ENCODE results near the gene COX8C. TPM values are rescaled to one million over a fixed set of nuclear protein-coding genes. Genes with fewer than 3 reads are reported as not detected.

COX8C gene
- total RNA-seq, 1 experiment from 2014 or later = not detected

GRCh38 chr14:93331728-93332396, 15.1 kb upstream of the COX8C start:
- Histone ChIP-seq H3F3A (ENCODE audit: low read length, unreplicated experiment) (no peaks in the 10 kb centered on the region), H3K9me2 (replicated peaks; ENCODE audit: low read length) (no peaks in the 10 kb centered on the region), H3K9ac (ENCODE audit: low read length) (peak overlapping the region; percentile 96), H2AFZ (ENCODE audit: low read length) (no peak overlapping the region), H3K4me1 (ENCODE audit: insufficient read depth, low read length) (peaks cover 34% of the 10 kb centered on the region), H3K4me2 (ENCODE audit: low read length) (peak overlapping the region; percentile 98), H3K79me2 (ENCODE audit: low read length) (peaks cover 70% of the 10 kb centered on the region), H3K27ac (ENCODE audit: low read length) (peak overlapping the region; percentile 94), H3K36me3 (ENCODE audit: low read depth, low read length) (peaks cover 9% of the 10 kb centered on the region; the same call in 1 of the 2 replicates), H3K9me3 (ENCODE audit: low read length) (no peaks in the 10 kb centered on the region), H3K27me3 (ENCODE audit: low read length) (no peaks in the 10 kb centered on the region), H3K4me3 (ENCODE audit: low read length) (peak overlapping the region; percentile 97), H4K20me1 (ENCODE audit: low read length) (peaks cover 17% of the 10 kb centered on the region; the same call in 1 of the 2 replicates)
- TF ChIP-seq CTCF (conservative IDR thresholded peaks at IDR 0.05; ENCODE audit: low read depth, low read length) (no peak), EZH2 (IDR thresholded peaks at IDR 0.05; ENCODE audit: low read length, unreplicated experiment) (no peak), EZH2phosphoT487 (IDR thresholded peaks at IDR 0.05; ENCODE audit: borderline replicate concordance, low read length) (no peak)
- no peak for DNase-seq
- ChIA-PET POLR2A (ENCODE audit: unreplicated experiment) (interaction anchor here (0.8 kb wide), 1 partner anchor 73 kb away, joined by 8 read pairs; no protein-coding TSS in a partner anchor), CTCF (interaction anchor here (0.5 kb wide), 1 partner anchor 29 kb away, joined by 3 read pairs; no protein-coding TSS in a partner anchor)
- peak; percentile 1; the same call in 1 of the 2 replicates for ATAC-seq
- BruUV-seq (replicated peaks) = no TSS peak
- intact Hi-C loops (cut with micrococcal nuclease) = loop anchor here (2.0 kb wide), 1 partner anchor 21 kb away; no protein-coding TSS in a partner anchor

- no peaks in the 10 kb centered on the region for H3F3A ChIP-seq (ENCODE audit: low read length, unreplicated experiment)
- H3K4me3 ChIP-seq (ENCODE audit: low read length) = peak overlapping the region; percentile 97
- peak overlapping the region; percentile 98 for H3K4me2 ChIP-seq (ENCODE audit: low read length)
- intact Hi-C loops (cut with micrococcal nuclease) = no loop called here
- no peaks in the 10 kb centered on the region for H3K27me3 ChIP-seq (ENCODE audit: low read length)
- peaks cover 9% of the 10 kb centered on the region; the same call in 1 of the 2 replicates for H3K36me3 ChIP-seq (ENCODE audit: low read depth, low read length)
- peak overlapping the region; percentile 94 for H3K27ac ChIP-seq (ENCODE audit: low read length)
- TF ChIP-seq EZH2 (IDR thresholded peaks at IDR 0.05; ENCODE audit: low read length, unreplicated experiment) (no peak), CTCF (conservative IDR thresholded peaks at IDR 0.05; ENCODE audit: low read depth, low read length) (no peak), EZH2phosphoT487 (IDR thresholded peaks at IDR 0.05; ENCODE audit: borderline replicate concordance, low read length) (no peak)
- H3K9me2 ChIP-seq (replicated peaks; ENCODE audit: low read length) = no peaks in the 10 kb centered on the region
- H3K4me1 ChIP-seq (ENCODE audit: insufficient read depth, low read length) = peaks cover 34% of the 10 kb centered on the region
- BruUV-seq (replicated peaks) = no TSS peak
- ChIA-PET CTCF (no interaction called here), POLR2A (ENCODE audit: unreplicated experiment) (no interaction called here)
- peak overlapping the region; percentile 96 for H3K9ac ChIP-seq (ENCODE audit: low read length)
- peak; percentile 60 for ATAC-seq
- H2AFZ ChIP-seq (ENCODE audit: low read length) = peak overlapping the region; percentile 55; the same call in 1 of the 2 replicates
- H4K20me1 ChIP-seq (ENCODE audit: low read length) = peaks cover 17% of the 10 kb centered on the region; the same call in 1 of the 2 replicates
- H3K79me2 ChIP-seq (ENCODE audit: low read length) = peaks cover 65% of the 10 kb centered on the region
- peak; percentile 46 for DNase-seq
- H3K9me3 ChIP-seq (ENCODE audit: low read length) = no peaks in the 10 kb centered on the region
Measured at GRCh38 chr14:93332397-93332852, 14.6 kb upstream of the COX8C start.
